ENCODE data around the gene HSPBP1.

The HSPBP1 gene

DNA sequence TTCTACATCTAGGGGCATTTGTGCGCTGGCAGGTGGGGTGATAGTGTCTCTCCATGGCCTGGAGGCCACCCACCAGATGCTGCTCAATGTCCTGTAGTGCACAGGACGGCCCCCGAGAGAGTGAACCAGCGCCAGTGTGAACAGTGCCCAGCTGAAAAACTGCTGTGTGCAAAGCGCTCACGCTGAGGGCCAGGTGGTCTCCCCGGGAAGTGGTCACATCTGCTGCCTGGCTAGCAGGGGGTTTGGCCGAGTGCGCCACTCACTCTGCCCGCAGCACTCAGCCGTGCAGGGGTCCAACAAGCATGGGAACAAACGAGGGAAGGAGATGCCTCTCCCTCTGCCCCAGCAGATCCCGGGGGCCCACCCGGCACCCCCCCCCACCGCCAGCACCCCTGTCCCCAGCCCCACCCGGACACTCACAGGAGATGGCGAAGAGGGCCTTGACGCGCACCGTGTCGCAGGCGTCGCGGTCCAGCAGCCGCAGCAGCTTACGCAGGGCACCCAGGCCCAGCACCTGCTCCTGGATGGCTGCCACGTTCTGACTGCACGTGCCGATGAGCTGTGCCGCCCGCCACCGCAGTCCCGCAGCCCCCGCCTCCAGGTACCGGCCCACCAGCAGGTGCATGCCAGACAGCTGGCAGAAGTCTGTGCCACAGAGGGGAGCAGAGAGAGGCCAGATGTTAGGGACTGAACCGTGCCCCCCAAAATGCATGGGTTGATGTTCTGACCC lies 5.8 kb downstream of the HSPBP1 start:
- no peak for DNase-seq

DNA sequence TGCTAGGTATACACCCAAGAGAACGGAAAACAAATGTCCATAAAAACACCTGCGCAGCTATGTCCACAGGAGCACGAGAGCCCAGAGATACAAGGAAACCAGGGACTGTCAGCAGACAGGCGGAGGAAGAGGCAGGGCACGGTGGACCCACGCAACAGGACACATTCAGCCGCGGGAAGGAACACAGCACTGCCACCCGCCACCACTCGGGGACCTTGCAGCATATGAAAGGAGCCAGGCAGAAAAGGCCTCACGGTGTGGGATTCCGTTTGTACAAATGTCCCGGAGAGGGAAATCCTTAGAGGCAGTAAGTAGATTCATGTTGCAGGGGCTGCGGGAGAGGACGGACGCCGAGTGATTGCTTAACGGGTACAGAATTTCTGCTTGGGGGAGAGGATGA lies 7.8 kb downstream of the HSPBP1 start:
- no peak for DNase-seq

DNA sequence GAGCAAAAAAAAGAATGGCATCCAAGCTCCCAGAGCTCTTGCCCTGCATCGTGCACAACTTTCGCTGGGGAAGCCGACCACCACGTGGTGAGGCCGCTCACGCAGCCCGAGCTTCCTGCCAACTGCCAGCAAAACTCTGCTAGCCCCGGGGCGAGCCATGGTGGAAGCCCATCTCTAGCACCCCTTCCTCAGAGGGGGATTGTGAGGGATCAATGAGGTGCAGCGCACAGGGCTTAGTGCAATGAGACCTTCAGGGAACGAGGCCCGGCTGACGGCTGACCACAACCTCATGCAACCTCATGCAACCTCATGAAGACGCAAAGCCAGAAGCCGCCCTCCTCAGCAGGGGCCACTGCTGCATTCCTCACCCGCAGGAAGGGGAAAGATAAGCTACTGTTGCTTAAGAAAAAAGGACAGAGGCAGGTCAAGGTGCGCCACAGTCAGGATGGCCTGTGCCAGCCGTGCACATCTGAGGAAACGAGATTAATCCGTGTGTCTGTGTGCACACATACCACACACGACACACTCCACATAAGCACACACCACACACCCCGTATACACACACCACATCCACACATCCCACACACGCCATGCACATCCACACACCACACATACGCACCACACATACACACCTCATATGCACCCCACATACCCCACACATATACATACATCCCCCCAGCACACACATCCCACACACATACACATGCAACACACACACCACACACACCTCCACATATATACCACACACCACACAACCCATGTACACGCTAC lies 9.6 kb downstream of the HSPBP1 start:
- DNase-seq: peak; percentile 16

DNA sequence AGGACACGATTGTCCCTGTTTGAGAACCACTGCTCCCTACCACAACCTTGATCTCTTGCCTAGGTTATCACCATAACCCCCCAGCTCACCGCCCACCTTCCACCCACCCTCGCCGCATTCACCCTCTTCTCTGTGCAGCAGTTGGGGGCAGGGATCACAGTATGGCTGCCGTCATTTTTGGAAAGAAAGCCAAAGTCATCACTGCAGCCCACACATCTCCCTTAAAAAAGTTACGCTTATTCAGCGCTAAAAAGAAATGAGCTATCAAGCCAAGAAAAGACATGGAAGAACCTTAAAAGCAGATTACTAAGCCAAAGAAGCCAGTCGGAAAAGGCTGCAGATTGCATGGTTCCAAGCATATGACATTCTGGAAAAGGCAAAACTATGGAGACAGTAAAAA lies 10.6 kb downstream of the HSPBP1 start:
- no peak for DNase-seq

DNA sequence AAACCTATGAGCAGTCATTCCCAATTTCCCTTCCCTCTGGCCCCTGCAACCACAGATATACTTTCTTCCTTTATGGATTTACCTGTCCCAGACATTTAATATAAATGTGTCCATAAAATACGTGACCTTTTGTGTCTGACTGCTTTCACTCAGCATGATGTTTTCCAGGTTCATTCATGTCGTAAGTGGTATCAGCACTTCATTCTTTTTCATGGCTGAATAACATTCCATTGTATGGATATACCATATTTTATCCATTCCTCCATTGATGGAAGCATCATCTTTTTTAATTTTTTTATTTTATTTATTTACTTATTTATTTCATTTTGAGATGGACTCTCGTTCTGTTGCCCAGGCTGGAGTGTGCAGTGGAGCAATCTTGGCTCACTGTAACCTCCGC lies 13.1 kb downstream of the HSPBP1 start:
- DNase-seq: no peak

DNA sequence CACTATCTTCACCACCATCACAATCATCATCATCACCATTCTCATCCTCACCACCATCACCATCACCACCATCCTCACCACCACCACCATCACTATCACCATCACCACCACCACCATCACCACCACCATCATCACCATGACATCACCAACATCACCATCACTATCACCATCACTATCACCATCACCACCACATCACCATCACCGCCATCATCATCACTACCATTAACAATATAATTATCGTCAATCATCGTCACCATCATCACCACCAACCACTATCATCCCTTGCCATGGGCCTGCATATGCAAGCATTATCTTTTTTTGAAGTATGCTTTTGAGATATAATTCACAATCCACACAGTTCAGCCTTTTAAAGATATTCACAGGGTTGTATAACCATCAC lies 13.5 kb downstream of the HSPBP1 start:
- no peak for DNase-seq

DNA sequence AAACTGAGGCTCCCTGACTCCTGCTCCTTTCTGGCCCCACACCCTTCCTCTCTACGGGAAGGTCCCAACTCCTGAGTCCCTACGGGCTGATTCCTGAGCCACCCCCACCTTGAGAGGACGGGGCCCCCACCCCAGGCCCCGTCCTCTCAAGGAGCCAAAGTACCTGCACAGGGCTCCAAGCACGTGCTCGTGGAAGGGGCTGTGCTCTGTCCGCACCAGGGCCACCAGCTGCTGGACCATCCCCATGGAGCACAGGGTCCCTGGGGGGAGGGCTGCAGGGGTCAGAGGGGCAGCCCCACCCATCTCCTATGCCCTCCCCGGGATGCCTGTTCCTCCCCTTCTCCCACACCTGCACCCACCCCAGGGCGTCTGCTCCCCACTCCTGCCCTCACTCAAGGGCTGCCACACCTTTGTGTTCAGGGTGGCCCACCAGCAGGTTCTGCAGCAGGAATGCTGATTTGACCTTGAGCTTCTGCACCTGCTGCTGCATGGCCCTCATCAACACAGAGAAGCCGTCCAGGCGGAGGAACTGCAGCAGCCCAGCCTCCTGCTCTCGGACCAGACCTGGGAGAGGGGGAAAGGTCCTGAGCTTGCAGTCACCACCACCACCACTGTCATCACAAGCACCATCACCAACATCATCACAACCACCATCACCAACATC lies 14.1 kb downstream of the HSPBP1 start:
- no peak for DNase-seq

DNA sequence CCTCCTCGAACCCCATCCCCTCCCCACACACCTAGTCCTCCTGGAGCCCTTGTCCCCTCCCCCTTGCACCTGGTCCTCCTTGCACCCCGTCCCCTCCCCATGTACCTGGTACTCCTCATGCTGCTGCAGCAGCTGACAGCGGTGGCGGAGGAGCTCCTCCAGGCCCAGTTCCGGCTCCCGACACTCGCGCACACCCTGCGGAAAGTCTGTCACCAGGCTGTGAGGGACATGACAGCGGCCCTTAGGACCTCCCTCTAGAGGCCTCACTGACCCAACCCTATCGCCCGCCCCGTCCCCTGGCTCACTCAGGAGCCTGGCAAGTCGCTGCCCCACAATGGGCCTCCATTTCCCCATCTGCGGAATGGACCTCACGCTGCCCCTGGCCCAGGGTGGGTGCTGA lies 14.7 kb downstream of the HSPBP1 start:
- no peak for DNase-seq

DNA sequence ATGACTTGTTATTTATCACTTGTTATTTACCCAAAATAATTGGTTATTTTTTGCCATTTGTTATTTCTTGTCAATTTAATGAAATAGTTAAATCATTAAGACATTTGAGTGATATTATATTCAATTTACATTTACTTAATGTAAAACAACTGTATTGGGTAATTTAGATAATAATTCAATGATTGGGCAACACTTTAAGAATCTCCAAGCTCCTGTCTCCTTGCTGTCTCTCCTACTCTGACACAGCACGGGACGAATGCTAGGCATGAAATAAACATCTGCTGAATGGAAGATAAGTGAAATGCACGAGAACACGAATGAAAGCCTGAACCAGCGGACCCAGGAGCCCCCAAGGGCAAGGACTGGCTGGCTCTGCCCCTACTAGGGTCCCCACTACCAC lies 15.4 kb downstream of the HSPBP1 start:
- no peak for DNase-seq

DNA sequence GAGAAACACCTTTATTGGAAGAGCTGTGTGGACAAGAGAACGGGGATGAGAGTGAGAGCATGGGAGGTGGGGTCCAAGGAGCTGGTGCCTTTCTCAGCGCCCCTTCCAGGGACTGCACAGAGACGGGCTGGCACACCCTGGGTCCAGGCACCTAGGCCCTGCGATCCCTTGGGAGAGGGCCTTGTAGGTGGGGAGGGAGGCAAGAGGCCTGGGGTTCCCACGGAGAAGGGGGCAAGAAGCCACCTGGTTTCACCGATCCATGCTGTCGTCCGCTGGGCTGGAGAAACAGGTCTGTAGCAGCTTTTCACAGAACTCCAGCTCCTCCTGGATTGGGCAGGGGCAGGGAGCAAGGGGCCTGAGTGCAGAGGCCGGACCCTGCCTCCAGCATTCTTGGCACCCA lies 17.6 kb downstream of the HSPBP1 start:
- DNase-seq: no peak

DNA sequence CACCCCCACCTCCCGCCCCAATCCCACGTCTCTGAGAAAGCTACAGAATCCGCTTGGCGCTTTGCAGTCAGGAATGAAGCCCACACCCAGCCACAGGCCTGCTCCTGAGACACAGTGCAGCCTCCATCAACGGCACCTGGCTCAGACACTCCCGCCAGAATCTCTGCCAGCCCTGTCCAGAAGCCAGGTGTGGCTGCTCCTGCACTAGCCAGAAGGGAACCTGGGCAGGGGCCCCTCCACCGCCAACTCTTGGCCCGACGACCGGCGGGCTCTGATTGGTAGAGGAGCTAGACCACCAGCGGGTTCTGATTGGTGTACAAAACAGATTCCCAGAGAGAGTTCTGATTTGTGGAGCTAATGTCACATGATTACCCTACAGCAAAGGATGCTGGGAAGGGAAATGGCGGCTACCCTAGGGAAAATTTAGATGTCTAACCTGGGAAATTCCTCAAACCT lies 18.2 kb downstream of the HSPBP1 start:
- no peak for DNase-seq

DNA sequence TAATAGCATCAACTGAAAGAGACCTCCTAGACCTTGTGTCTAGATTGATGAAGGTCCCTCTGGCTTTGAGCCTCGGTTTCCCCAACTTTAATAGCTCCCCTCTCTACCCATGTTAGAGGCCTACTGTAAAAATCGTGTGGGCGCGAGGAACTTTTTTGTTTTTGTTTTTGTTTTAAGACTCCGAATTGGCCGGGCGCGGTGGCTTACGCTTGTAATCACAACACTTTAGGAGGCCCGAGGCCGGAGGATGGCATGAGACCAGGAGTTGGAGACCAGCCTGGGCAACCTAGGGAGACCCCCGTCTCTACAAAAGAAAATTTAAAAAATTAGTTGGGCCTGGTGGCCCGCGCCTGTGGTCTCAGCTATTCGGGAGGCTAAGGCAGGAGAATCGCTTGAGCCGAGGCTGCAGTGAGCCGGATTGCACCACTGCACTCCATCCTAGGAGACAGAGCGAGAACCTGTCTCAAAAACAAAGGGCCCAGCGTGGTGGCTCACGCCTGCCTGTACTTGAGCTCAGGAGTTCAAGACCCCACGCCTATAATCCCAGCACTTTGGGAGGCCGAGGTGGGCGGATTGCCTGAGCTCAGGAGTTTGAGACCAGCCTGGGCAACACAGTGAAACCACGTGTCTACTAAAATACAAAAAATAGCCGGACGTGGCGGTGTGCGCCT lies 20.2 kb downstream of the HSPBP1 start:
- DNase-seq: no peak

DNA sequence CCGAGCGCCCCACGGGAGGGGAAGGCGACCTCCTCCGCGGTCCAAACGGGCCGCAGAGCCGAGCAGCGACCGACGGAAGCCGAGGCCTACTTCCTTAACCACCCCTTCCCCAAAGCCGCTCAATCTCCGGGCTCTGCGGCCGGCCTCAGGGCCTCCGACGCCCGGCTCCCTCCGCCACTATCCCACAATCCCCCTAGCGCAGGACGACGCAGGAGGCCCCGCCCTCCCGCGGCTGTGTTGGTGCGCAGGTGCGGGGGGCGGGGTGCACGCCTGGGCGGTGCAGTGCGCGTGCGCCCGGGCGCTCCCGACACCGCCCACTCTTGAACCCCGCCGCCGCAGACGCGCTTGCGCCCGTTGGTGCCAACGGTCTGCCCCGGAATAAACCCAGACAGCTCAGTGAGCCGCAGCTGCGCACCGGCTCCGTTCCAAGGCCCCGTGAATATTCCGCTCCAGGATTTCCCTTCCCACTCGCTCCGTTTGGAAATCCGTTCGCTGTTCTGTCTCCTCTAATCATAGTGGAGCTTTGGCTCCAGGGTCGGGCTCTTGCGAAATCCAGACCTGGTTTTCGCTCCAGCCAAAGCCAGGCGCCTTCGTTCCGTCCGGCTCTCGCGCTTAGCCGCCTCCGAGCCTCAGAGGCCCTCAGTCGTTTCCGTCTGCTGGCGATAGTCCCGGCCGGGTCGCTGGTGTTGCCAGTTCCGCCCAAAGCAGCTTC lies 20.9 kb downstream of the HSPBP1 start, which contains the start of gene PPP6R1:
Gene PPP6R1, minus strand, starts transcription at position 190 of the 712 bp plus-strand sequence. CDS start 11,914 bp downstream, outside the sequence.
- DNase-seq: peak; percentile 98

DNA sequence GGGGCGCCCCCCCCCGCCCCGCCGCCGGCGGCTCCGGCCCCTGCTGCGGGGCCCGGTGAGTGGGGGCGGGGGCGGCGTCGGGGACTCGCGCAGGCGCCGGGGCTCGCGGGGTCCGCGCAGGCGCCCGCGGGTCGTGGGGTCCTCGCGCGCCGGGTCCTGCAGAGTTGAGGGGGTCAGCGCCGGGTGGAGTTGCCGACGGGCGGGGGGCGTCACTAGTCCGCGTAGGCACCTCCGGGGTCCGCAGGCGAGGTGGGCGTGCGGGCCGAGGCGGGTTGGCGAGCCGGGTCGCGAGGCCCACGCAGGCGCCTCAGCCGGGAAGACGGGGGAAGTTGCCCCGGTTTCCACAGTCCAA lies 21.5 kb downstream of the HSPBP1 start:
- DNase-seq: no peak

DNA sequence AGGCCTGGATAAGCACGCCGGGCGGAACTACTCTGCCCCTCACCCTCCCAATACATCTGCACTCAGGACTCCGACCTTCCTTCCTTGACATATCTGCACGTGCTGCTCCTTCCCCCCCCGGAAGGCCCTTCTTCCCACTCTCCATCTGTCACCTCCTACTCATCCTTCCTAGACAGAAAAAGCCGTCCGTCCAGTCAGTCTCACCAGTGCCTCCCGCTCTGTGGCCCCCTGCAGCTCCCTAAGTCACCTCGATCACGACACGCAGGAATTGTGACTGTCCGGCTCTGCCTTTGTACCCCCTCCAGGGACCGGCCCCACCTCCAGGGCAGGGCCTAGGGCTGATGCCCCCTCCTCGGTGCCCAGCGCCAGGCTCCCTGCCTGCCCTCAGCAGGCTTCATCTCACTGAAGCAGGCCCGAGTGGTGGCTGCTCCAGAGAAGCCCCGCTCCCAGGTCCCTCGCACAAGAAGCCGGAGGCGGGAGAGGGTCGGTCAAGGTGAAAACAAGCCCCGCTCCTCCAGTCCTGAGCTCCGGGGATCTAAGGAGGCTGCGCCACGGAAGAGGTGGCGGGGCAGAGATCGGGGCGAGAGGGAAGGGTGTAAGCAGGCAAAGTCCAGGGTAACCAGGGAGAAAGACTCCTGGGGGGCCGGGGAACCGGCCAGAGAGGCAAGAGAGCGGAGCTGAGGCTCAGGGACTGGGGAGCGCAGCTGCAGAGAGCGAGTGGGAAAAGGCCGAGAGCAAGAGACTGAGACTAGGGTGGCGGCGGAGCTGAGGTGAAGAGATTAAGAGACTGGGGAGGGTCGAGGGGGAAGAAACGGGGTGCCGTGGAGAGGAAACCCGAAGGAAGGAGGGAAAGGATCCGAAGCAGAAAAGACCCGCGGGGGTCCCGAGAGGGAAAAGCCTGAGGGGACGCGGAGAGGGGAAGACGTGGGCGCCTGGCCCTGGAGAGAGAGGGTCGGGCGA lies 22.2 kb downstream of the HSPBP1 start:
- peak; percentile 51 for DNase-seq

DNA sequence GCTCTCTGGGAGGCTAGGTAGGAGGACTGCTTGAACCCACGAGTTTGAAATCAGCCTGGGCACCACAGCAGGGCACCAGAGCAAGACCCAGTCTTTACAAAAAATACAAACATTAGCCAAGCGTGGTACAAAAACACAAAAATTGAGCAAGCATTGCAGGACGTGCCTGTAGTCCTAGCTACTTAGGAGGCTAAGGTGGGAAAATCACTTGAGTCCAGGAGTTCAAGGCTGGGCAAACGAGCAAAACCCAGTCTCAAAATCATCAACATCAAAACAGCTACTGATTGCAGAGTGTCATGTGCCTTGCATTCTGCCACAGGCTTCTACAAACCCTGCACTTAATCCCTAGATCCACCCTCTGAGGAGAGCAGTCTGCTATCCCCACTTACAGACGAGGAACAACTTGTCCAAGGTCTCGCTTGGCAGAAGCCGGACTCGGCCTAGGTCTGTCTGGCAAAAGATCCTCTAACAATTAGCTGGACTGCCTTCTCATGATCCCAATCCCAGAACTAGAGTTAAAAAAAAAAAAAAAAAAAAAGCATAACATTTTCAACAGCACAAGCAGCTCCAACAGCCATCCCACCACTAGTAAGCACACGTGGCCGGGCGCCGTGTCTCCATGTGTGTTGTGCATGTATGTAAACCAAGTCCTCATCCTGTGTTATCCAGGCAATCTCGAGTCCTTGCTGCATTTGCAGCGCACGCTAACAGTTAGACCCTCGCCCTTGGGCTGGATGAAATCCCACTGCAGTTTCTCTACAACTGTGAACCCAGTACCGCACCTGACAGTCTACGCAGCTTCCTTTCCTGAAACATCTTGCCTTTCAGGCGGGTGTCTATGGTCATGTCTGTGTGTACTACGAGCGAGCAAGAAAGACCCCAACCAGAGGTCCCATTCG lies 23.1 kb downstream of the HSPBP1 start:
- peak; percentile 54 for DNase-seq

DNA sequence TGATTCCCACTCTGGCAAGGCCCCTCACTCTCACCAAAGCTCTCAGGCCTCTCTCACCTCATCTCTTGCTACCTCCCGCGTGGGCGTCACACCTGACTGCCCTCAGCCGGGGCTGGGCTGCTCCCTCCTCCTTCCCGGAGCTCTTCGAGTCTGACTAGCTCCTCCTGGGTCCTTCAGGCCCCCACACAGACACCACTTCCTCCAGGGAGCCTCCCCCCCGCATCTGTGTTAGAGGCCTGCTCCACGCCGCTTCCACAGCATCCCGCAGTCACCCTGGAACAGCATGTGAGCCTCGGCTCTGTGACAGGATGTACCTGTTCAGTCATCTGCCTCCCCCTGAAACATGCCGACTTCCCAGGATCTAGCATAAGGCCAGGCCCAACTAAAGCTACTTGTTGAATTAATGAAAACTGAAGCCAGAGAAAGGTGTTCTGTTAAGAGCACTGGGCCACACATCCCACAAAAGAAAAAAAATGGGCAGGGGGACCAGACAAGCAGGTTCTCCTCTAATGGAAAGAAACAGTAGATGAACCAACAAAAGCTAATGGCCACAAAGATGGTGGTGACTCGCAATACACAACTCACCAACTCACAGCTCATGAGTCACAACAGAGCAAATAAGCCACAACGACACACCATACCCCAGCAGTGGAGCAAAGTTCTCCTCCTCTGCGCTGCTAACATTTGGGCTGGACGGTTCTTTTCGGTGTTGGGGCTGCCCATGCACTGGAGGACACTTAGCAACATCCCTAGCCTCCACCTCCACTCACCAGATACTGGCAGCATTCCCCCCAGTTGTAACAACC lies 24.1 kb downstream of the HSPBP1 start:
- DNase-seq: peak; percentile 56

DNA sequence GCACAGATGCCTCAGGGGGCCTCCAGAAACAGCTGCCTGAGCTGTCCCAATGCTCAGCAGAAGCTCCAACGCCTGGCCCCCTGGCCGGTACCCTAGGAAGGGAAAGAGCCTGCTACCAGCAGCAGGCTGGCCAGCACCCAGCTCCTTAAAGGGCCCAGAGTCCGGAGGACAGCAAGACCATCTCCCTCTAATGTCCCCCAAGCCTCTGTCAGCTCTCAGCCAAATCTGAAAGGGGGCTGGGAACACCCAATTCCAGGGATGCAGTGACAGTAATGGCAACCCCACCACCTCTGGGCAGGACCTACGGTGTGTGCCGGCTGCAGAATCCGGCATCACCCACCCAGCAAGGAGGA lies 25.3 kb downstream of the HSPBP1 start:
- no peak for DNase-seq

DNA sequence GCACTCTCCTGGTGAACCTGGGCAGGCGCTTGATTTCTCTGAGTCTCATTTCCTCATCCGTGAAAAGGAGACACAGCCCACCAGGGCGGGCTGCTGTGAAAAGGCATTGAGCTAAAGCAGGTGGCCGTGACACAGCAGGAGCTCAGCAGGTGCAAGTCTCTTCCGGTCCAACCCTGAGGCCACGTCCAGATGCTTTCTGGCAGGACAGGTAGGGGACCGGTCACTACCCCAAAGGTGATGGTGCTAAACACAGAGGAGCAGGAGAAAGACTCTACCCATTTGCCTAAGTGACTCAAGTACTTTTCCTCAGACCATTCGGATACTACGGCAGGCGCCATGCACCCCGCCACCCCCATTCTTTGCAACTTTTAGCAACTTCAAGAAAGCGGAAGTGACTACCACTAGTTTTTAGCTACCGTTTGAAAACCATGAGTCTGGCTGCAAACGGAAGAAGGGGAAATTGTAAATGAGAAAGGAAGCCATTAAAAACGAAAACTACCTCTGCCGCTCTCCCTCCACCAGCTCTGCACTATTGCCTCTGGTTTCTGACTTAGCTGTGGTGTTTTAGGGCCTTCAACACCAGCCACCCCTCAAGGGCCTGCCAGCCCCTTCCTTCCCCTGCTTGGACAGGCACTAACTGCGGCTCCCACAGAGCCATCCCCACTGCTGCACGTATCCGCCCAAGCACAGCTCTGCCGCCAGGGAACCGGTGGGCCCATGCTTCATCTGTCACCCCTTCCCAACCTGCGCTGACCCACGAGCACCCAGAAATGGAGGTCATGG lies 25.9 kb downstream of the HSPBP1 start:
- DNase-seq: peak; percentile 82

All from hematopoietic multipotent progenitor cell treated with erythropoietin and hydrocortisone succinate and interleukin-3 and kit ligand, for 6 days (in vitro differentiated cells).